ENCODE measurements around the gene LIPC. TPM values are rescaled to one million over a fixed set of nuclear protein-coding genes. Genes with fewer than 3 reads are reported as not detected.

LIPC gene
- total and polyA plus RNA-seq, 2 experiments from 2014 or later, result 0.43 to 0.63 TPM

- H3K27me3 ChIP-seq (replicated peaks; ENCODE audit: insufficient read depth), result no peaks in the 10 kb centered on the region
- TF ChIP-seq EZH2phosphoT487 (IDR thresholded peaks at IDR 0.05; ENCODE audit: insufficient read depth, low read depth) (no peak), EZH2 (IDR thresholded peaks at IDR 0.05; ENCODE audit: insufficient read depth, poor library complexity, severe bottlenecking) (no peak)
- 96 to 100% methylated on average over 1 of the region's 1 CpG for WGBS, 2 experiments (ENCODE audit: low coverage in 1 of 2, low lambda C conversion rate in 2 of 2, missing lambda C conversion rate in 2 of 2)
- H3F3A ChIP-seq (ENCODE audit: insufficient read depth), result 0 out of 2 replicates have a peak, but pooled peaks cover 13% of the 10 kb centered on the region
- H3K4me2 ChIP-seq (ENCODE audit: unreplicated experiment), result no peak overlapping the region
- no peaks in the 10 kb centered on the region for H4K20me1 ChIP-seq (ENCODE audit: insufficient read depth)
- no peaks in the 10 kb centered on the region for H3K79me2 ChIP-seq (ENCODE audit: insufficient read depth)
- peaks cover 40% of the 10 kb centered on the region for H3K36me3 ChIP-seq (ENCODE audit: low read depth)
- H3K9me3 ChIP-seq (ENCODE audit: low read depth), result no peaks in the 10 kb centered on the region
- H3K9ac ChIP-seq, result no peak overlapping the region
- in situ Hi-C loops (cut with MboI), result no loop called here
- no peaks in the 10 kb centered on the region for H3K9me2 ChIP-seq (ENCODE audit: insufficient read depth)
- no peak for DNase-seq
- H3K4me1 ChIP-seq (ENCODE audit: insufficient read depth), result no peaks in the 10 kb centered on the region
- no peak overlapping the region for H2AFZ ChIP-seq
- no peak overlapping the region for H3K4me3 ChIP-seq
- no peak overlapping the region for H3K27ac ChIP-seq
These were observed 163.1 kb downstream of the LIPC start for GRCh38 chr15:58594898-58595297.

GRCh38 chr15:58595516-58596263 is 163.9 kb downstream of the LIPC start:
- no peak for DNase-seq

GRCh38 chr15:58597943-58598828 is 166.4 kb downstream of the LIPC start:
- no peak for DNase-seq
- no peaks in the 10 kb centered on the region for H3K4me1 ChIP-seq (ENCODE audit: insufficient read depth)
- H3K27me3 ChIP-seq (replicated peaks; ENCODE audit: insufficient read depth), result no peaks in the 10 kb centered on the region
- H2AFZ ChIP-seq, result no peak overlapping the region
- no peak for TF ChIP-seq EZH2phosphoT487 (IDR thresholded peaks at IDR 0.05; ENCODE audit: insufficient read depth, low read depth)
- H3K27ac ChIP-seq, result no peak overlapping the region
- H4K20me1 ChIP-seq (ENCODE audit: insufficient read depth), result no peaks in the 10 kb centered on the region
- H3F3A ChIP-seq (ENCODE audit: insufficient read depth), result 0 out of 2 replicates have a peak, but pooled peaks cover 13% of the 10 kb centered on the region
- H3K4me2 ChIP-seq (ENCODE audit: unreplicated experiment), result no peak overlapping the region
- no peaks in the 10 kb centered on the region for H3K9me3 ChIP-seq (ENCODE audit: low read depth)
- H3K36me3 ChIP-seq (ENCODE audit: low read depth), result peaks cover 50% of the 10 kb centered on the region
- H3K79me2 ChIP-seq (ENCODE audit: insufficient read depth), result no peaks in the 10 kb centered on the region
- H3K9ac ChIP-seq, result no peak overlapping the region
- H3K9me2 ChIP-seq (ENCODE audit: insufficient read depth), result no peaks in the 10 kb centered on the region
- H3K4me3 ChIP-seq, result no peak overlapping the region
- 85 to 87% methylated on average over 4 of the region's 4 CpGs for WGBS, 2 experiments (ENCODE audit: low coverage in 1 of 2, low lambda C conversion rate in 2 of 2, missing lambda C conversion rate in 2 of 2)
- in situ Hi-C loops (cut with MboI), result no loop called here

More at GRCh38 chr15:58595516-58596263, 163.9 kb downstream of the LIPC start:
- no peaks in the 10 kb centered on the region for H3K27me3 ChIP-seq (replicated peaks; ENCODE audit: insufficient read depth)
- H3K36me3 ChIP-seq (ENCODE audit: low read depth), result peaks cover 43% of the 10 kb centered on the region
- H3K27ac ChIP-seq, result no peak overlapping the region
- H3F3A ChIP-seq (ENCODE audit: insufficient read depth), result 0 out of 2 replicates have a peak, but pooled peaks cover 13% of the 10 kb centered on the region
- in situ Hi-C loops (cut with MboI), result no loop called here
- no peak overlapping the region for H3K4me2 ChIP-seq (ENCODE audit: unreplicated experiment)
- H4K20me1 ChIP-seq (ENCODE audit: insufficient read depth), result no peaks in the 10 kb centered on the region
- no peaks in the 10 kb centered on the region for H3K9me2 ChIP-seq (ENCODE audit: insufficient read depth)
- no peaks in the 10 kb centered on the region for H3K79me2 ChIP-seq (ENCODE audit: insufficient read depth)
- TF ChIP-seq EZH2 (IDR thresholded peaks at IDR 0.05; ENCODE audit: insufficient read depth, poor library complexity, severe bottlenecking) (no peak), EZH2phosphoT487 (IDR thresholded peaks at IDR 0.05; ENCODE audit: insufficient read depth, low read depth) (no peak)
- WGBS, 2 experiments (ENCODE audit: low coverage in 1 of 2, low lambda C conversion rate in 2 of 2, missing lambda C conversion rate in 2 of 2), result 98 to 100% methylated on average over 3 of the region's 3 CpGs
- H3K9me3 ChIP-seq (ENCODE audit: low read depth), result no peaks in the 10 kb centered on the region
- no peak overlapping the region for H2AFZ ChIP-seq
- no peak overlapping the region for H3K9ac ChIP-seq
- no peaks in the 10 kb centered on the region for H3K4me1 ChIP-seq (ENCODE audit: insufficient read depth)
- no peak overlapping the region for H3K4me3 ChIP-seq

- WGBS, 2 experiments (ENCODE audit: low coverage in 1 of 2, low lambda C conversion rate in 2 of 2, missing lambda C conversion rate in 2 of 2), result 99 to 100% methylated on average over 3 to 4 of the region's 4 CpGs
- in situ Hi-C loops (cut with MboI), result no loop called here
- H3K9me3 ChIP-seq (ENCODE audit: low read depth), result no peaks in the 10 kb centered on the region
- no peak overlapping the region for H3K4me2 ChIP-seq (ENCODE audit: unreplicated experiment)
- H3K27me3 ChIP-seq (replicated peaks; ENCODE audit: insufficient read depth), result no peaks in the 10 kb centered on the region
- no peak overlapping the region for H3K4me3 ChIP-seq
- no peaks in the 10 kb centered on the region for H3K79me2 ChIP-seq (ENCODE audit: insufficient read depth)
- TF ChIP-seq EZH2phosphoT487 (IDR thresholded peaks at IDR 0.05; ENCODE audit: insufficient read depth, low read depth) (no peak), EZH2 (IDR thresholded peaks at IDR 0.05; ENCODE audit: insufficient read depth, poor library complexity, severe bottlenecking) (no peak)
- peaks cover 51% of the 10 kb centered on the region for H3K36me3 ChIP-seq (ENCODE audit: low read depth)
- H3K9me2 ChIP-seq (ENCODE audit: insufficient read depth), result no peaks in the 10 kb centered on the region
- no peaks in the 10 kb centered on the region for H4K20me1 ChIP-seq (ENCODE audit: insufficient read depth)
- H3K4me1 ChIP-seq (ENCODE audit: insufficient read depth), result no peaks in the 10 kb centered on the region
- DNase-seq, result no peak
- H3F3A ChIP-seq (ENCODE audit: insufficient read depth), result 0 out of 2 replicates have a peak, but pooled peaks cover 13% of the 10 kb centered on the region
- H3K27ac ChIP-seq, result no peak overlapping the region
- no peak overlapping the region for H3K9ac ChIP-seq
- no peak overlapping the region for H2AFZ ChIP-seq
These were observed 167.0 kb downstream of the LIPC start for GRCh38 chr15:58598829-58599210.

All from GM23248 (cell line).